Smooth muscle cell (in vitro differentiated cells): ENCODE results near the gene ADCY6. TPM values are rescaled to one million over a fixed set of nuclear protein-coding genes. Genes with fewer than 3 reads are reported as not detected.

Experiments
- DNase-seq: peaks from one replicate; lab custom pipeline; 2025; ENCODE audit not compliant: unreplicated experiment; lab: John Stamatoyannopoulos, UW
- H2AFZ ChIP-seq: fragments of 200-600 bp; sonication (generic); 2 replicates; pipeline ENCODE4 v1.6.0; 2016; ENCODE audit warnings: antibody characterized with exemption, low read depth, mild to moderate bottlenecking
- H3F3A ChIP-seq: fragments of 200-600 bp; sonication (generic); 2 replicates; pipeline ENCODE4 v1.6.0; 2017; ENCODE audit warnings: antibody characterized with exemption, low read depth
- H3K27ac ChIP-seq: fragments of 200-600 bp; sonication (generic); 2 replicates; pipeline ENCODE4 v1.5.1; 2016; ENCODE audit warnings: low read depth, mild to moderate bottlenecking
- H3K27me3 ChIP-seq: fragments of 200-600 bp; sonication (generic); 2 replicates; pipeline ENCODE4 v1.6.1; 2016; ENCODE audit warnings: low read depth, mild to moderate bottlenecking
- H3K36me3 ChIP-seq: fragments of 200-600 bp; sonication (generic); 2 replicates; pipeline ENCODE4 v1.5.1; 2016; ENCODE audit warnings: low read depth
- H3K4me1 ChIP-seq: fragments of 200-600 bp; sonication (generic); 2 replicates; pipeline ENCODE4 v1.5.1; 2016; ENCODE audit warnings: low read depth
- H3K4me2 ChIP-seq: fragments of 200-600 bp; sonication (generic); 2 replicates; pipeline ENCODE4 v1.6.0; 2016; ENCODE audit warnings: mild to moderate bottlenecking
- H3K4me3 ChIP-seq: fragments of 200-600 bp; sonication (generic); 2 replicates; pipeline ENCODE4 v1.5.1; 2016; ENCODE audit warnings: mild to moderate bottlenecking
- H3K79me2 ChIP-seq: fragments of 200-600 bp; sonication (generic); 2 replicates; pipeline ENCODE4 v1.6.0; 2016; ENCODE audit warnings: low read depth, mild to moderate bottlenecking
- H3K9ac ChIP-seq: fragments of 200-600 bp; sonication (generic); 2 replicates; pipeline ENCODE4 v1.6.0; 2016; ENCODE audit warnings: low read depth
- H3K9me3 ChIP-seq: fragments of 200-600 bp; sonication (generic); replicated peaks from 2 replicates; pipeline ENCODE4 v1.5.1; 2016; ENCODE audit warnings: low read depth
- H4K20me1 ChIP-seq: fragments of 200-600 bp; sonication (generic); 2 replicates; pipeline ENCODE4 v1.6.0; 2016; ENCODE audit warnings: low read depth
- WGBS: methylation state at CpG from one replicate; pipeline ENCODE4 v1.1.7; 2016; ENCODE audit warnings: low lambda C conversion rate; 5-methylcytosine and 5-hydroxymethylcytosine counted together
- polyA plus RNA-seq: library from polyadenylated mRNA; unstranded; fragments of >200 nt; fragmentation: Nextera tagmentation; extraction: Ambion mirVana; gene quantifications from 2 replicates; pipeline ENCODE4 v1.2.1, GENCODE V29; 2016
- total RNA-seq: library from RNA; depleted of rRNA; stranded (reverse); fragments of >200 nt; gene quantifications from 2 replicates; pipeline ENCODE4 v1.2.3, GENCODE V29; 2014
- TF ChIP-seq, protein P1 (sequence below): fragments of 200-600 bp; sonication (generic); IDR thresholded peaks from 2 replicates; pipeline ENCODE4 v1.5.1; 2017; ENCODE audit warnings: borderline replicate concordance, mild to moderate bottlenecking, antibody characterized with exemption; ENCODE audit not compliant: insufficient read depth, poor library complexity, severe bottlenecking

Gene ADCY6
- total and polyA plus RNA-seq, 2 experiments from 2014 or later = 21.5 to 23.4 TPM

DNA sequence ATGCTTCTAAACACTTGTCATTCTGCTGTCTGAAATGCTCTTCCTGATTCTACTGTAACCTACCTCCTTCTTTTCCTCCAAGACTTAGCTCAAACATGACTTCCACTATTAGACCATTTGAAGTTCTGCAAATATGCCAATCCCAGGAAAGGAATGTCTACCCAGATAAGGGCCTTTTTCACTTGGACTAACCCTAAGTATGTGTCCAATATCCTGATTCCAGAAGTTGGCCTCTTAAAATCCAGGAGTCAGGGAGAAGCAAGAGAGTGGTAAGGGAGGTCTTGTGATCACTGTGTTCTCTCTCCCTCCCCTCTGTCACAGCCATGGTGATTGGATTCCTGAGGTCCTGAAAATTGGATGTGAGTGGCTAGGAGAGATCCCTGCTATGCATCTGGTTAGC is 30.2 kb downstream of the ADCY6 start:
- no peaks in the 10 kb centered on the region for H3K9me3 ChIP-seq
- TF ChIP-seq, protein P1, sequence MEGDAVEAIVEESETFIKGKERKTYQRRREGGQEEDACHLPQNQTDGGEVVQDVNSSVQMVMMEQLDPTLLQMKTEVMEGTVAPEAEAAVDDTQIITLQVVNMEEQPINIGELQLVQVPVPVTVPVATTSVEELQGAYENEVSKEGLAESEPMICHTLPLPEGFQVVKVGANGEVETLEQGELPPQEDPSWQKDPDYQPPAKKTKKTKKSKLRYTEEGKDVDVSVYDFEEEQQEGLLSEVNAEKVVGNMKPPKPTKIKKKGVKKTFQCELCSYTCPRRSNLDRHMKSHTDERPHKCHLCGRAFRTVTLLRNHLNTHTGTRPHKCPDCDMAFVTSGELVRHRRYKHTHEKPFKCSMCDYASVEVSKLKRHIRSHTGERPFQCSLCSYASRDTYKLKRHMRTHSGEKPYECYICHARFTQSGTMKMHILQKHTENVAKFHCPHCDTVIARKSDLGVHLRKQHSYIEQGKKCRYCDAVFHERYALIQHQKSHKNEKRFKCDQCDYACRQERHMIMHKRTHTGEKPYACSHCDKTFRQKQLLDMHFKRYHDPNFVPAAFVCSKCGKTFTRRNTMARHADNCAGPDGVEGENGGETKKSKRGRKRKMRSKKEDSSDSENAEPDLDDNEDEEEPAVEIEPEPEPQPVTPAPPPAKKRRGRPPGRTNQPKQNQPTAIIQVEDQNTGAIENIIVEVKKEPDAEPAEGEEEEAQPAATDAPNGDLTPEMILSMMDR = no peak
- H3K27ac ChIP-seq = no peak overlapping the region
- no peaks in the 10 kb centered on the region for H3K36me3 ChIP-seq
- no peaks in the 10 kb centered on the region for H3K27me3 ChIP-seq
- H2AFZ ChIP-seq = no peak overlapping the region
- DNase-seq = no peak
- no peaks in the 10 kb centered on the region for H3K79me2 ChIP-seq
- no peaks in the 10 kb centered on the region for H3K4me1 ChIP-seq
- H3F3A ChIP-seq = no peaks in the 10 kb centered on the region
- no peaks in the 10 kb centered on the region for H4K20me1 ChIP-seq
- no peak overlapping the region for H3K4me2 ChIP-seq
- no peak overlapping the region for H3K9ac ChIP-seq
- H3K4me3 ChIP-seq = no peak overlapping the region

DNA sequence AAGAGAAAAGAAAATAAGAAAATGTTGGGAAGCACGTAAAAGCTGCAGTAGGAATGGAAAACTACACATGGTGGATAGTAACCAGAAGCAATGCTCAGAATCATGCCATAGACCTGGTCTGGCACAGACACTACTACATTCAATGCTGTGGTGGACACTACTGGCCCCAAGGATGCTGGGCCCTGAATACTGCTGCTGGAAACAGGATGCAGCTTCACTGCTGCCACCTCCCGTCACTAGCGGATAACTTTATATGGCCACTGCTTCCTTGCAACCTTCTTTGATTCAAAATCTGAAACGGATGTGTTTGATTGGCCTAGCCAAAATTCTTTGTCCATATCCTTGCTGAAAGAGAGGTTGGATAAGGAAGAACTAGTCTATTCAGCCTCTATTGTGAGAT is 30.7 kb downstream of the ADCY6 start:
- no peak overlapping the region for H3K4me3 ChIP-seq
- no peak overlapping the region for H3K27ac ChIP-seq
- TF ChIP-seq, protein P1 = no peak
- no peaks in the 10 kb centered on the region for H3K4me1 ChIP-seq
- H3F3A ChIP-seq = no peaks in the 10 kb centered on the region
- H3K79me2 ChIP-seq = no peaks in the 10 kb centered on the region
- no peaks in the 10 kb centered on the region for H3K9me3 ChIP-seq
- no peak overlapping the region for H3K4me2 ChIP-seq
- no peak overlapping the region for H3K9ac ChIP-seq
- H2AFZ ChIP-seq = no peak overlapping the region
- no peaks in the 10 kb centered on the region for H3K36me3 ChIP-seq
- no peaks in the 10 kb centered on the region for H3K27me3 ChIP-seq
- 74% methylated on average over 4 of the region's 4 CpGs for WGBS
- H4K20me1 ChIP-seq = no peaks in the 10 kb centered on the region
- no peak for DNase-seq

DNA sequence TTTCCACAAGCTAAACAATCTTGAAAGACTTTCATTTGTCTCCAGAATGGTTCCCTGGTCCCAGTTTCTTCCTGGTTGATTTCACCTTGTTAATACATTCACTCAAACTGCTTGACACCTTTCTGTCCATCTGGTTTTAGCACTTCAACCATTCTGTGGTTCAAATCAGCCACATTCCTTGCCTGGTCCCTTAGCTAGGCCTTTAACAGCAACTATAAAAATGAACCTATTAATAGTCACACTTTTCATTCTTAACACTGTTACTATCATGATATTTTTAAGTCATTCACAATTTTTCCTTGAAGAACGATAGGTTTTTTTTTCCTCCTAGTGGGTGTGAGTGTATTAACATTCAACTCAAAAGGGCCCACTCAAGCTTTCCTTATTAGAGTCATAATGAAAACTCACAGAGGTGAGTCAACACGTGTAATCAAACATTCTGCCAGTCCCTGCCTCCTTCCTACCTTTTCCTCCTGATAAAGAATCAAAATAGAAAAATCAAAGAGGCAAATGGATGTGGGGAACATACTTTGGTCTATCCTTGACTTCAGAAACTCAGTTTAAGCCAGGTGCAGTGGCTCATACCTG is 38.0 kb downstream of the ADCY6 start:
- TF ChIP-seq, protein P1 = no peak
- Histone ChIP-seq H3K4me1 (no peaks in the 10 kb centered on the region), H3K4me3 (no peak overlapping the region), H2AFZ (no peak overlapping the region), H3K9ac (no peak overlapping the region), H3K36me3 (no peaks in the 10 kb centered on the region), H3K4me2 (no peak overlapping the region), H3K79me2 (no peaks in the 10 kb centered on the region), H4K20me1 (no peaks in the 10 kb centered on the region), H3K27ac (no peak overlapping the region), H3K27me3 (no peaks in the 10 kb centered on the region), H3K9me3 (no peaks in the 10 kb centered on the region), H3F3A (no peaks in the 10 kb centered on the region)
- 61% methylated on average over 2 of the region's 2 CpGs for WGBS
- DNase-seq = no peak

DNA sequence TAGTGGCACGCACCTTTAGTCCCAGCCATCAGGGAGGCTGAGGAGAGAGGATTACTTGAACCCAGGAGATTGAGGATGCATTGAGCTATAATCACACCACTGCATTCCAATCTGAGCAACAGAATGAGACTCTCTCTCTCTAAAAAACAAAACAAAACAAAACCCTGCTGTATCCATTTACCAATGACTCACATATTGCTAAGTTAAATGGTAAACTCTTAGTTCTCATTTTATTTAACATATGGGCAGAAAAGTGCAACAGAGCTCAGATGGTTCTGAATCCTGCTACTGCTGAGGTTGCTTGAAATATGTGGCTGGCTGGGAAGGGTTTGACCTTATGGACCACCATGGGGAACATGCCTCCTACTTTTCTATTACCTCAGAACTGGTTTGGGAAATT is 38.7 kb downstream of the ADCY6 start:
- no peaks in the 10 kb centered on the region for H3K36me3 ChIP-seq
- no peak overlapping the region for H3K9ac ChIP-seq
- no peak overlapping the region for H3K4me2 ChIP-seq
- H3K27me3 ChIP-seq = no peaks in the 10 kb centered on the region
- H3F3A ChIP-seq = no peaks in the 10 kb centered on the region
- H3K4me3 ChIP-seq = no peak overlapping the region
- H2AFZ ChIP-seq = no peak overlapping the region
- H3K79me2 ChIP-seq = no peaks in the 10 kb centered on the region
- TF ChIP-seq, protein P1 = no peak
- H4K20me1 ChIP-seq = no peaks in the 10 kb centered on the region
- no peak overlapping the region for H3K27ac ChIP-seq
- DNase-seq = no peak
- H3K4me1 ChIP-seq = no peaks in the 10 kb centered on the region
- H3K9me3 ChIP-seq = no peaks in the 10 kb centered on the region
- WGBS = 100% methylated on average over 1 of the region's 1 CpG
